ENCODE data around the gene PIGU.
"Not testable (repeated sequence)": the region's sequence is repeated elsewhere in the genome, so short reads cannot be mapped to it uniquely, and the experiment has no call there.

PIGU gene

GRCh38 chr20:34621383-34622367 lies 55.2 kb downstream of the PIGU start:
- Mint-ChIP-seq H3K9me3 (no peaks in the 10 kb centered on the region), H3K4me3 (peak overlapping the region; percentile 65), H3K27ac (ENCODE audit: low read depth) (peak overlapping the region; percentile 67), H3K36me3 (ENCODE audit: insufficient read depth) (peaks cover 11% of the 10 kb centered on the region), H3K27me3 (no peaks in the 10 kb centered on the region), H3K4me1 (peaks cover 33% of the 10 kb centered on the region)
- no peak for ATAC-seq (replicated peaks; ENCODE audit: extremely low read depth, poor library complexity, severe bottlenecking)
- no peak for DNase-seq (ENCODE audit: low spot score in 2 of 2)

DNA sequence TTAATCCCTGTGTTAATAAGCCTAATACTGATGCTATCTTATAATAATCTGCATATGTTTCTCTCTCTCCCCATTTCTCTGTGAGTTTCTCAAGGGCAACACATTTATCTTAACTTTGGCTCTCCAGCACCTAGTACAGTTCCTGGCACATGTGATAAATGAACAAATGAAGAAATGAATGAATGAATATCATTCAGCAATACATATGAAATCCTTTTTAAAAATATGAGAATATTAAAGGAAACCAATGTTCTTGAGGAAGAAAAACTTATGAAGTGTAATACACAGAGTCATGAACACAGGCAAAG lies 55.9 kb downstream of the PIGU start:
- Mint-ChIP-seq H3K4me1 (peaks cover 33% of the 10 kb centered on the region), H3K9me3 (no peaks in the 10 kb centered on the region), H3K27me3 (no peaks in the 10 kb centered on the region), H3K4me3 (peak overlapping the region; percentile 65), H3K27ac (ENCODE audit: low read depth) (peak overlapping the region; percentile 67), H3K36me3 (ENCODE audit: insufficient read depth) (peaks cover 11% of the 10 kb centered on the region)
- no peak for DNase-seq (ENCODE audit: low spot score in 2 of 2)
- no peak for ATAC-seq (replicated peaks; ENCODE audit: extremely low read depth, poor library complexity, severe bottlenecking)

DNA sequence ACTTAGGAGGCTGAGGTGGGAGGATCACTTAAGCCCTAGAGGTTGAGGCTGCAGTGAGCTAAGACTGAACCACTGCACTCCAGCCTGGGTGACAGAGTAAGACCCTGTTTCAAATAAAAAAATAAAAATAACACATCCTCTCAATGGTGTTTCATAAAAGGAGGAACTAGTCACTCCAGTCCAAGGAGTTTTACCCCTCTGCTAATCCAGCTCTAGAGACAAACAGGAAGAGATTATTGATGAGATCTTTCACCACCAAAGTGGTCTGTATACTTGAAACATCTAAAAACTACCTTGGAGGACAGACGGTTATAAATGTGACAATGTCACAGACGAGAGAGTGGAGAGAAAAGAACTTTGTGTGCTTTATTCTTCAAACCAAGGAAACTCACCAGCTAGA lies 58.2 kb downstream of the PIGU start:
- Mint-ChIP-seq H3K27me3 (no peaks in the 10 kb centered on the region), H3K36me3 (ENCODE audit: insufficient read depth) (peaks cover 20% of the 10 kb centered on the region), H3K4me3 (no peak overlapping the region), H3K4me1 (peaks cover 33% of the 10 kb centered on the region), H3K27ac (ENCODE audit: low read depth) (peak overlapping the region; percentile 63), H3K9me3 (no peaks in the 10 kb centered on the region)
- no peak for ATAC-seq (replicated peaks; ENCODE audit: extremely low read depth, poor library complexity, severe bottlenecking)
- no peak for DNase-seq (ENCODE audit: low spot score in 2 of 2)

GRCh38 chr20:34616913-34617312 lies 60.0 kb downstream of the PIGU start:
- not testable (repeated sequence) for H3K9me3 Mint-ChIP-seq; H3K27ac Mint-ChIP-seq (ENCODE audit: low read depth); ATAC-seq (replicated peaks; ENCODE audit: extremely low read depth, poor library complexity, severe bottlenecking); DNase-seq (ENCODE audit: low spot score in 2 of 2); H3K27me3 Mint-ChIP-seq; H3K4me3 Mint-ChIP-seq
- Mint-ChIP-seq H3K36me3 (ENCODE audit: insufficient read depth) (peaks cover 21% of the 10 kb centered on the region), H3K4me1 (peaks cover 25% of the 10 kb centered on the region)

GRCh38 chr20:34615477-34615876 lies 61.4 kb downstream of the PIGU start:
- peaks cover 12% of the 10 kb centered on the region for H3K4me1 Mint-ChIP-seq
- H3K27ac Mint-ChIP-seq (ENCODE audit: low read depth) = no peak overlapping the region
- H3K4me3 Mint-ChIP-seq = no peak overlapping the region
- no peaks in the 10 kb centered on the region for H3K9me3 Mint-ChIP-seq
- H3K36me3 Mint-ChIP-seq (ENCODE audit: insufficient read depth) = peaks cover 16% of the 10 kb centered on the region
- ATAC-seq (replicated peaks; ENCODE audit: extremely low read depth, poor library complexity, severe bottlenecking) (no peak), DNase-seq (ENCODE audit: low spot score in 2 of 2) (no peak)
- no peaks in the 10 kb centered on the region for H3K27me3 Mint-ChIP-seq

GRCh38 chr20:34611976-34612375 lies 64.9 kb downstream of the PIGU start:
- not testable (repeated sequence) for ATAC-seq (replicated peaks; ENCODE audit: extremely low read depth, poor library complexity, severe bottlenecking); H3K4me3 Mint-ChIP-seq; DNase-seq (ENCODE audit: low spot score in 2 of 2); H3K9me3 Mint-ChIP-seq; H3K27ac Mint-ChIP-seq (ENCODE audit: low read depth); H3K27me3 Mint-ChIP-seq; H3K4me1 Mint-ChIP-seq
- H3K36me3 Mint-ChIP-seq (ENCODE audit: insufficient read depth) = peaks cover 18% of the 10 kb centered on the region

DNA sequence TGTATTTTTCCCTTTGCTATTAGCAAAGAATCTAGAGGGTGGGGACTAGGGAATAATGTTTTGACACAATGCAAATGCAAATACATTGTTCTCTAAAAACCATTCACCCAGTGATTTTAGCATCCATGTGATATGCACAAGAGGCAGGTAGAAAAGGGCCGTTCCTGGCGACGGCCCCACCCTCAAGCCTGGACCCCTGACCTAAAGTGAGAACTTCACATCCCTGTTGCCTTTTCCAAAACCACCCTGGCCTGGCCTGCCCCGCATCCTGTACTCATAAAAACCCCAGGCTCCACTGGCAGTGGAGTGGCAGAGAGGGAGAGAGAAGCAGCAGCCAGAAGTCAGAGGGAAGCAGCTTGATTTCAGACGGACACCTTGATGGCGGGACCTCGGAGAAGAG lies 69.8 kb downstream of the PIGU start:
- Mint-ChIP-seq H3K27me3 (no peaks in the 10 kb centered on the region), H3K4me1 (no peaks in the 10 kb centered on the region), H3K27ac (ENCODE audit: low read depth) (no peak overlapping the region), H3K4me3 (no peak overlapping the region), H3K36me3 (ENCODE audit: insufficient read depth) (peaks cover 5% of the 10 kb centered on the region), H3K9me3 (no peaks in the 10 kb centered on the region)
- ATAC-seq (replicated peaks; ENCODE audit: extremely low read depth, poor library complexity, severe bottlenecking) (no peak), DNase-seq (ENCODE audit: low spot score in 2 of 2) (no peak)

- ATAC-seq (replicated peaks; ENCODE audit: extremely low read depth, poor library complexity, severe bottlenecking) (no peak), DNase-seq (ENCODE audit: low spot score in 2 of 2) (no peak)
- peaks cover 3% of the 10 kb centered on the region for H3K36me3 Mint-ChIP-seq (ENCODE audit: insufficient read depth)
- no peak overlapping the region for H3K27ac Mint-ChIP-seq (ENCODE audit: low read depth)
- no peaks in the 10 kb centered on the region for H3K4me1 Mint-ChIP-seq
- H3K9me3 Mint-ChIP-seq = no peaks in the 10 kb centered on the region
- no peak overlapping the region for H3K4me3 Mint-ChIP-seq
- no peaks in the 10 kb centered on the region for H3K27me3 Mint-ChIP-seq
Measured at GRCh38 chr20:34604980-34605788, 71.7 kb downstream of the PIGU start.

- no peak for DNase-seq (ENCODE audit: low spot score in 2 of 2)
- Mint-ChIP-seq H3K4me1 (no peaks in the 10 kb centered on the region), H3K36me3 (ENCODE audit: insufficient read depth) (peaks cover 1% of the 10 kb centered on the region), H3K27me3 (no peaks in the 10 kb centered on the region), H3K9me3 (no peaks in the 10 kb centered on the region), H3K27ac (ENCODE audit: low read depth) (no peak overlapping the region), H3K4me3 (no peak overlapping the region)
- ATAC-seq (replicated peaks; ENCODE audit: extremely low read depth, poor library complexity, severe bottlenecking) = no peak
Measured at GRCh38 chr20:34600892-34601653, 75.8 kb downstream of the PIGU start.

- Mint-ChIP-seq H3K27ac (ENCODE audit: low read depth) (no peak overlapping the region), H3K36me3 (ENCODE audit: insufficient read depth) (no peaks in the 10 kb centered on the region), H3K4me1 (no peaks in the 10 kb centered on the region), H3K9me3 (no peaks in the 10 kb centered on the region), H3K27me3 (no peaks in the 10 kb centered on the region), H3K4me3 (no peak overlapping the region)
- DNase-seq (ENCODE audit: low spot score in 2 of 2) (no peak), ATAC-seq (replicated peaks; ENCODE audit: extremely low read depth, poor library complexity, severe bottlenecking) (no peak)
Measured at GRCh38 chr20:34595377-34596184, 81.3 kb downstream of the PIGU start.

- DNase-seq (ENCODE audit: low spot score in 2 of 2) = no peak
- H3K9me3 Mint-ChIP-seq = no peaks in the 10 kb centered on the region
- H3K4me3 Mint-ChIP-seq = no peak overlapping the region
- H3K4me1 Mint-ChIP-seq = no peaks in the 10 kb centered on the region
- no peak overlapping the region for H3K27ac Mint-ChIP-seq (ENCODE audit: low read depth)
- H3K36me3 Mint-ChIP-seq (ENCODE audit: insufficient read depth) = peaks cover 14% of the 10 kb centered on the region
- H3K27me3 Mint-ChIP-seq = no peaks in the 10 kb centered on the region
- no peak for ATAC-seq (replicated peaks; ENCODE audit: extremely low read depth, poor library complexity, severe bottlenecking)
Measured at GRCh38 chr20:34586488-34587163, 90.3 kb downstream of the PIGU start.
